Endothelial cell of umbilical vein (primary cell): ENCODE results near the gene ZNF724. TPM values are rescaled to one million over a fixed set of nuclear protein-coding genes. Genes with fewer than 3 reads are reported as not detected.

Experiments
- BruUV-seq: library from RNA; stranded (reverse); fragments of 400-500 nt; replicated peaks from 2 replicates; lab custom pipeline; 2021; lab: Mats Ljungman, UMichigan
- CTCF ChIA-PET: fragments of 300-600, 350-600 bp; sonication (Branson Sonifier 250); formaldehyde crosslinking; loops from one replicate; lab custom pipeline; 2021; ENCODE audit warnings: antibody characterized with exemption, inconsistent platforms; lab: Charles Lee
- POLR2A ChIA-PET: fragments of 300-600, 350-600 bp; sonication (Branson Sonifier 250); formaldehyde crosslinking; loops from one replicate; lab custom pipeline; 2021; ENCODE audit warnings: antibody characterized with exemption, inconsistent platforms; lab: Charles Lee
- DNase-seq: peaks from one replicate; pipeline ENCODE4 v3.0.0-alpha.2; 2011; ENCODE audit warnings: low read depth, low spot score
- FAIRE-seq: peaks from 2 replicates; lab custom pipeline; 2011; peaks lifted over from hg19 to GRCh38; lab: Jason Lieb, UNC
- H2AFZ ChIP-seq: 2 replicates; pipeline ENCODE4 v1.6.0; 2012; ENCODE audit warnings: low read depth, low read length, control low read depth, inconsistent platforms
- H3K27ac ChIP-seq: 2 replicates; pipeline ENCODE4 v1.5.1; 2011; ENCODE audit warnings: low read depth, mild to moderate bottlenecking, control low read depth, low read length, moderate library complexity; ENCODE audit not compliant: insufficient read depth
- H3K27me3 ChIP-seq, 2 experiments: 2 replicates each; pipeline versions ENCODE4 v1.6.0 to v1.6.1; 2011; ENCODE audit warnings: low read length in 2 of 2, mixed read lengths in 1 of 2; ENCODE audit not compliant: control insufficient read depth in 2 of 2, insufficient read depth in 2 of 2
- H3K36me3 ChIP-seq, 2 experiments: 2 replicates in 1 of 2; 3 replicates in 1 of 2; pipeline ENCODE4 v1.5.1; 2011; ENCODE audit warnings: low read length in 2 of 2, mild to moderate bottlenecking in 1 of 2, moderate library complexity in 1 of 2; ENCODE audit not compliant: control insufficient read depth in 2 of 2, insufficient read depth in 2 of 2; ENCODE audit errors: extremely low read depth in 1 of 2
- H3K4me1 ChIP-seq: 3 replicates; pipeline ENCODE4 v1.5.1; 2011; ENCODE audit warnings: mild to moderate bottlenecking, low read length; ENCODE audit not compliant: control insufficient read depth, insufficient read depth; ENCODE audit errors: extremely low read depth
- H3K4me2 ChIP-seq: 2 replicates; pipeline ENCODE4 v1.6.1; 2011; ENCODE audit warnings: low read length, control low read depth, mixed read lengths; ENCODE audit not compliant: insufficient read depth
- H3K4me3 ChIP-seq, 3 experiments: fragments of 200-600 bp in 1 of 3; sonication (generic), shearing (Covaris generic) in 1 of 3; replicated peaks in 1 of 3; 2 replicates each; pipeline ENCODE4 v1.5.1; 2011 to 2016; ENCODE audit warnings: control low read depth in 3 of 3, low read length in 3 of 3, mild to moderate bottlenecking in 2 of 3, inconsistent platforms in 1 of 3, low read depth in 1 of 3, moderate library complexity in 1 of 3; ENCODE audit not compliant: insufficient read depth in 1 of 3
- H3K79me2 ChIP-seq: 2 replicates; pipeline ENCODE4 v1.6.0; 2012; ENCODE audit warnings: low read length, inconsistent platforms; ENCODE audit not compliant: control insufficient read depth, insufficient read depth
- H3K9ac ChIP-seq: replicated peaks from 2 replicates; pipeline ENCODE3; 2011; ENCODE audit warnings: low read length, control low read depth; ENCODE audit not compliant: insufficient read depth; ENCODE audit errors: extremely low read depth
- H3K9me1 ChIP-seq: replicated peaks from 3 replicates; pipeline ENCODE4 v1.6.0; 2011; ENCODE audit warnings: mild to moderate bottlenecking, low read length; ENCODE audit not compliant: control insufficient read depth, insufficient read depth; ENCODE audit errors: extremely low read depth
- H3K9me3 ChIP-seq: replicated peaks from 2 replicates; pipeline ENCODE4 v1.5.1; 2012; ENCODE audit warnings: low read length, inconsistent platforms; ENCODE audit not compliant: control insufficient read depth, insufficient read depth
- H4K20me1 ChIP-seq: replicated peaks from 2 replicates; pipeline ENCODE3; 2011; ENCODE audit warnings: mild to moderate bottlenecking, low read length; ENCODE audit not compliant: control insufficient read depth, insufficient read depth; ENCODE audit errors: extremely low read depth
- CTCF ChIP-seq, 2 donors: IDR thresholded peaks; 1 replicate in 1 of 2; 2 replicates in 1 of 2; pipeline ENCODE4 v1.5.1; 2011; ENCODE audit warnings: low read length in 2 of 2, mild to moderate bottlenecking in 2 of 2, moderate library complexity in 2 of 2, control low read depth in 1 of 2, inconsistent platforms in 1 of 2, low read depth in 1 of 2; ENCODE audit not compliant: insufficient read depth in 1 of 2; ENCODE audit errors: extremely low read depth in 1 of 2
- EZH2 ChIP-seq: IDR thresholded peaks from 2 replicates; pipeline ENCODE4 v1.6.1; 2012; ENCODE audit warnings: borderline replicate concordance, low read depth, mild to moderate bottlenecking, moderate library complexity, low read length, inconsistent platforms; ENCODE audit not compliant: severe bottlenecking
- FOS ChIP-seq: IDR thresholded peaks from 2 replicates; pipeline ENCODE4 v1.6.1; 2011; ENCODE audit warnings: mild to moderate bottlenecking, low read length, moderate library complexity, borderline replicate concordance; ENCODE audit not compliant: insufficient read depth
- GATA2 ChIP-seq: IDR thresholded peaks from 2 replicates; pipeline ENCODE4 v1.7.0; 2011; ENCODE audit warnings: low read depth, mild to moderate bottlenecking, moderate library complexity, mixed read lengths, low read length; ENCODE audit not compliant: insufficient read length, insufficient read depth
- JUN ChIP-seq: IDR thresholded peaks from 2 replicates; pipeline ENCODE4 v1.6.1; 2011; ENCODE audit warnings: borderline replicate concordance, low read depth; ENCODE audit not compliant: insufficient read length, insufficient read depth
- MAX ChIP-seq: IDR thresholded peaks from 2 replicates; pipeline ENCODE4 v1.6.1; 2011; ENCODE audit not compliant: insufficient read depth, insufficient read length
- MYC ChIP-seq: IDR thresholded peaks from one replicate; pipeline ENCODE4 v1.6.1; 2011; ENCODE audit warnings: mild to moderate bottlenecking, low read depth, low read length
- POLR2A ChIP-seq: IDR thresholded peaks from 2 replicates; pipeline ENCODE4 v1.6.1; 2012; ENCODE audit warnings: low read depth, mild to moderate bottlenecking, control low read depth, low read length
- POLR2AphosphoS5 ChIP-seq: IDR thresholded peaks from 2 replicates; pipeline ENCODE4 v1.6.1; 2012; ENCODE audit warnings: low read depth, mild to moderate bottlenecking, control low read depth, low read length, moderate library complexity; ENCODE audit not compliant: insufficient read depth
- dilution Hi-C: fragments of 300-500 bp; cut with MboI; formaldehyde crosslinking; loops from one replicate; pipeline ENCODE4 v1.15.0; 2019; ENCODE audit warnings: low sequenced_read_pairs; ENCODE audit not compliant: extremely low pct_ligation_motif_present
- intact Hi-C: fragments of 100-400 bp; cut with micrococcal nuclease; formaldehyde crosslinking; loops from one replicate; pipeline ENCODE4 v1.10.0; 2022
- polyA plus RNA-seq, 4 experiments: library from polyadenylated mRNA; depleted of rRNA in 3 of 4; stranded (reverse) in 3 of 4; unstranded in 1 of 4; fragments of >200 nt; gene quantifications; 2 replicates each; pipeline versions ENCODE4 v1.2.1 to v1.2.3, GENCODE V29; 2011 to 2012; ENCODE audit warnings: missing spikeins in 1 of 4
- total RNA-seq: library from RNA; stranded (reverse); gene quantifications from 2 replicates; pipeline ENCODE4 v1.2.3, GENCODE V29; 2021

ZNF724 gene
- total and polyA plus RNA-seq, 2 donors (not counting 3 experiments of a cell fraction or from before 2014, with no cell fraction given), result 0.77 to 6.0 TPM

DNA sequence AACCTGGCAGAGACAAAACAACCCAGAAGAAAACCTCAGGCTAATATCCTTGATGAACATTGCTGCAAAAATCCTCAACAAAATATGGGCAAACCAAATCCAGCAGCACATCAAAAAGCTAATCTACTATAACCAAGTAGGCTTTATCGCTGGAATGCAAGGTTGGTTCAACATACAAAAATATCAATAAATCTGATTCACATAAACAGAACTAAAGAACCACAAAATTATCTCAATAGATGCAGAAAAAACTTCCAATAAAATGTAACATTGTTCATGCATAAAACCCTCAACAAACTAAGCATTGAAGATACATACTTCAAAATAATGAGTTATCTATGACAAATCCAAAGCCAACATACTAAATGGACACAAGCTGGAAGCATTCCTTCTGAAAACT lies 8.8 kb downstream of the ZNF724 start:
- Histone ChIP-seq H3K79me2 (peaks cover 11% of the 10 kb centered on the region), H3K27ac (no peak overlapping the region), H3K27me3 (no peaks in the 10 kb centered on the region), H3K4me2 (no peak overlapping the region), H3K4me3 (no peak overlapping the region), H4K20me1 (no peaks in the 10 kb centered on the region), H3K9me3 (peaks cover 2% of the 10 kb centered on the region), H3K4me1 (no peaks in the 10 kb centered on the region), H2AFZ (no peak overlapping the region), H3K9me1 (no peaks in the 10 kb centered on the region), H3K9ac (no peak overlapping the region), H3K36me3 (no peaks in the 10 kb centered on the region)
- TF ChIP-seq MYC, result no peak
- no peak for TF ChIP-seq FOS
- TF ChIP-seq JUN, result no peak
- TF ChIP-seq POLR2A, result no peak
- no peak for TF ChIP-seq POLR2AphosphoS5
- no peak for TF ChIP-seq MAX
- no peak for TF ChIP-seq EZH2
- no peak for TF ChIP-seq GATA2
- TF ChIP-seq CTCF (IDR thresholded peaks at IDR 0.05; ENCODE audit: extremely low read depth in 1 of 2, insufficient read depth in 1 of 2, low read depth in 1 of 2, low read length in 2 of 2), result no peak
- FAIRE-seq (peak; percentile 59), DNase-seq (no peak)
- no TSS peak for BruUV-seq
- intact Hi-C loops (no loop called here), dilution Hi-C loops (no loop called here)
- POLR2A ChIA-PET, result no interaction called here
- CTCF ChIA-PET, result no interaction called here
